IPS DF 6.9 (cell line): ENCODE measurements around the gene AMPH.
"Not testable (repeated sequence)": the region's sequence is repeated elsewhere in the genome, so short reads cannot be mapped to it uniquely, and the experiment has no call there.

ENCODE experiments used
- DNase-seq: peaks from one replicate; pipeline ENCODE4 v3.0.0-alpha.2; 2013; ENCODE audit warnings: low read depth, low spot score
- H3K27ac ChIP-seq: one replicate; pipeline ENCODE4 v1.5.1; 2013; ENCODE audit warnings: low read length, control low read depth
- H3K27me3 ChIP-seq: 2 replicates; pipeline ENCODE4 v1.6.1; 2013; ENCODE audit warnings: mild to moderate bottlenecking, low read length; ENCODE audit not compliant: control insufficient read depth, insufficient read depth
- H3K36me3 ChIP-seq: 2 replicates; pipeline ENCODE4 v1.6.1; 2013; ENCODE audit warnings: low read length; ENCODE audit not compliant: control insufficient read depth, insufficient read depth
- H3K4me1 ChIP-seq: 2 replicates; pipeline ENCODE4 v1.6.1; 2013; ENCODE audit warnings: low read length; ENCODE audit not compliant: control insufficient read depth, insufficient read depth
- H3K4me3 ChIP-seq: 2 replicates; pipeline ENCODE4 v1.5.1; 2013; ENCODE audit warnings: mild to moderate bottlenecking, low read length
- H3K9me3 ChIP-seq: 2 replicates; pipeline ENCODE4 v1.6.1; 2013; ENCODE audit warnings: low read length, inconsistent platforms; ENCODE audit not compliant: control insufficient read depth, insufficient read depth
- WGBS: extraction: QIAGEN DNeasy Blood & Tissue Kit; methylation state at CpG from one replicate; pipeline ENCODE4 v1.1.7; 2013; ENCODE audit warnings: mixed read lengths, missing lambda C conversion rate; ENCODE audit not compliant: insufficient read length, insufficient coverage; 5-methylcytosine and 5-hydroxymethylcytosine counted together

Gene AMPH

DNA sequence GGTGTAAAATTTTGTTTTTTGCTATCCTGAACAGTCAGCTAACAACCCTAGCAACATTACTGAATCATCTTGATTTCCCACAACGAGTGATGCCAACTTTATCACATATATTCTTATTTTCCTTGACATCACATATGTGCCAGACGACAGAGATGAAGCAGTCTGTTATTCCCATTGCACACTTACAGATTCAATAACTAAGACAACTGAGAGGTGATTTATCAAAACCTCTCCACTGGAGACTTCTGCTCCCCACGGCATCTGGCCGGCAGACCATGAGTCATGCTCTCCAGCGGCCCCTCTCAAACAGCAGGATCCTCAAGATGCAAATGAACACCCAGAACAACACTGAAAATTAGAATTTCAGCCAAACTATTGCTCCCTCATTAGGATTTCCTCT is 57.1 kb downstream of the AMPH start:
- Histone ChIP-seq H3K27me3 (no peaks in the 10 kb centered on the region), H3K9me3 (no peaks in the 10 kb centered on the region), H3K36me3 (no peaks in the 10 kb centered on the region), H3K4me1 (no peaks in the 10 kb centered on the region), H3K27ac (no peak overlapping the region), H3K4me3 (no peak overlapping the region)
- WGBS: no CpG with 5 or more reads among the region's 5 CpGs
- DNase-seq: no peak

DNA sequence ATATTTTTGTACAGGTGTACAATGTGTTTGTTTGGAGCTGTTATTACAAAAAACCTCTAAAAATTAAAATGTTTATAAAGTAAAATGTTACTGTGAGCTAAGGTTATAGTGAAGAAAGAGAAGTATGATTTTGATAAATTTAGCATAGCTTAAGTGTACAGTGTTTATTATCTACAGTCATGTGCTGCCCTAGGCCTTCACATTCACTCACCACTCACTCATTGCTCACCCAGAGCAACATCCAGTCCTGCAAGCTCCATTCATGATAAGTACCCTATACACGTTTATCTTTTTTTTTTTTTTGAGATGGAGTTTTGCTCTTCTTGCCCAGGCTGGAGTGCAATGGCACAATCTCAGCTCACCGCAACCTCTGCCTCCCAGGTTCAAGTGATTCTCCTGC is 59.6 kb downstream of the AMPH start:
- H3K36me3 ChIP-seq, H3K27ac ChIP-seq, DNase-seq, H3K4me3 ChIP-seq, H3K27me3 ChIP-seq, H3K4me1 ChIP-seq, H3K9me3 ChIP-seq: not testable (repeated sequence)
- no CpG with 5 or more reads among the region's 2 CpGs for WGBS

DNA sequence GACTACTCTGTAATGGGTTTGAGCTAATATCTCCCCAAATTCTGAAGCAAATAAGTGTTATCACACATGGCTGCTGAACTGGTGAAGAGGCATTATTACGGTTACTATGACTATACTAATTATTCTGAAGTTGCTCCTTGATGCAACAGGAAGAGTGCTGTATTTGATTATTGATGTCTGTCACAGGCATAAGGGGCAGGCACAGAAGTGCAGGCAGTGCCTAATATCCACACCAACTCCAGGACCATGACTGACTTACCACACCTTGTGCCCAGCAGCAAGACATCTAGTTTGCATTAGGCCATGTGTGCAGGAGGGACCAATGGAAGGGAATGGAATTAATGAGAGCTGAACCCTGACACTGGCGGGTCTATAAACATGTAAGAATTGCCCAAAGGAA is 62.7 kb downstream of the AMPH start:
- H3K4me1 ChIP-seq: no peaks in the 10 kb centered on the region
- no CpG with 5 or more reads among the region's 2 CpGs for WGBS
- H3K27ac ChIP-seq: no peak overlapping the region
- no peak for DNase-seq
- H3K9me3 ChIP-seq: no peaks in the 10 kb centered on the region
- no peak overlapping the region for H3K4me3 ChIP-seq
- H3K36me3 ChIP-seq: no peaks in the 10 kb centered on the region
- no peaks in the 10 kb centered on the region for H3K27me3 ChIP-seq

DNA sequence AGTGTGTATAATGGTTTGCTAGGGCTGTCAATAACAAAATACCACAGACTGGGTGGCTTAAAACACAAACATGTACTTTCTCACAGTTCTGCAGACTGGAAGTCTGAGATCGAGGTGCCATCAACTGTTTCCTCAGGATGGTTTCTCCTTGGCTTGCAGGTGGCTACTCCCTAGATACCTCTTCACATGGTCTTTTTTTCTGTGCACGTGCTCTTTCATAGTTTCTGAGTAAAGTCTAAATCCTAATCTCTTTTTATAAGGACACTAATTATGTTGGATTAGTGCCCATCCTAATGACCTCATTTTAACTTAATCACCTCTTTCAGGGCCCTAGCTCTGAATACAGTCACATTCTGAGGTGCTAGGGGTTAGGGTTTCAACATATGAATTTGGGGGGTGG is 65.9 kb downstream of the AMPH start:
- no CpG with 5 or more reads among the region's 2 CpGs for WGBS
- no peak overlapping the region for H3K4me3 ChIP-seq
- H3K9me3 ChIP-seq: no peaks in the 10 kb centered on the region
- no peaks in the 10 kb centered on the region for H3K4me1 ChIP-seq
- no peaks in the 10 kb centered on the region for H3K36me3 ChIP-seq
- no peak overlapping the region for H3K27ac ChIP-seq
- no peaks in the 10 kb centered on the region for H3K27me3 ChIP-seq
- DNase-seq: no peak

DNA sequence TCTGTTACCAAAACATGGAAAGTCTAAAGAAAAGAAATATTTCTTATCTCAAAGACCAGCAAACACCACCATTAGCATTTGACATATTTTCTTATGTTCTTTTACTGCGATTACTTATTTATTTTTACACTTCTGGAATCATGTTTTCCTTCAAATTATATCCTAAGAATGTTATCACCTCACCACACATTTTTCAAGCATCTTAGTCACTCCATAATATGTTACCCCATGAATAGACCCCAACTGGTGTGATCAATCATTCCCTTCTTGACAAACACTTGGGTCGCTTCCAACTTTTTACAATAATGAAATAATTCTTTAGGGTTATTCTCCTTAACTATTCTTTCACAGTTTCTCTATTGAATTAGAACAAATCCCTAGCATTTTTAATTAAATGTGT is 67.4 kb downstream of the AMPH start:
- WGBS: no CpG with 5 or more reads among the region's 2 CpGs
- no peak for DNase-seq
- no peaks in the 10 kb centered on the region for H3K27me3 ChIP-seq

DNA sequence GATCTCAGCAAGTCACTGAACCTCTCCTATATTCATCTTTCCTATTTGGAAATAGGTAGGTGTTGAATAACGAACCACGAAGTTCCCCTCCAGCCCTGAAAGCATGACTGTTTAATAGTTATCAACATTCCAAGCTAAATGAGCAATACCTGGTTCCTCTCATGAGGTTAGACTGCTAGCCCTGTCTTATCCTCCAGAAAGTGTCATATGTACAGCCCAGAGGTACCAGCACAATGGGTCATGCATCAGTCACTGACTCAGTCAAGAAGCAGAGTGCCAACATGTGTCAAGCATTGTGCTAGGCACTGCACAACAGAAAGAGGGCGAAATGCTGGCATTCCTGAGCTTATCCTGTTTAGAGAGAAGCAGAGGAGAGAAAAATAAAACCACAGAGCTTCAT is 70.0 kb downstream of the AMPH start:
- Histone ChIP-seq H3K4me3 (no peak overlapping the region), H3K9me3 (no peaks in the 10 kb centered on the region), H3K36me3 (no peaks in the 10 kb centered on the region), H3K27me3 (no peaks in the 10 kb centered on the region), H3K27ac (no peak overlapping the region), H3K4me1 (no peaks in the 10 kb centered on the region)
- no peak for DNase-seq
- no CpG with 5 or more reads among the region's 3 CpGs for WGBS

More for the DNA sequence above, 67.4 kb downstream of the AMPH start:
- Histone ChIP-seq H3K4me1 (no peaks in the 10 kb centered on the region), H3K9me3 (no peaks in the 10 kb centered on the region), H3K27ac (no peak overlapping the region), H3K4me3 (no peak overlapping the region), H3K36me3 (no peaks in the 10 kb centered on the region)

DNA sequence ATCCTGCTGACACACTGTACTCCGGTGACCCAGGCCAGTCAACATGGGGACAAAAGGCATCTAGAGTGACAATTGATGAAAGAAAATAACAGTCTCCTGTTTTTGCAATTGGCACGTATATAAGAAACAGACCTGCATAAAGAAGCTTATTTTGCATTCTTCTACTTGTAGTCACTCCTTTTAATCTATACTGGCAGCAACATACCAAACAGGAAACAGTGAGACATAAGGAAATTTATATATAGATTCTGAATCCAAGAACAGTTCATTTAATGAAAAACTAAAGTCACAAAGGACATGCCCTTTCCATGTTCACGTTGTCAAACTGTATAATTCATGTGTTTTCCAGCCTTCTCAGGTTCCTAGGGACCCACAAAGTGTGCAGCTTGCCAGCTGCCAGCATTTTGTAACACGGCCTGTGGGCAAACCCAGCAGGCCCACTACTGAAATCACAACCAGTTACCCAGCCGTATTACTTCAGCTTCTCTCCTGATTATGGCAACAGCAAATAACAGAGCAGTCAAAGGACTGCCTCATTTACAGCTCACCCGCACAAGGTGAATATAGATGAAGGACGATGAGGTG is 72.3 kb downstream of the AMPH start:
- H3K4me1 ChIP-seq: no peaks in the 10 kb centered on the region
- WGBS: no CpG with 5 or more reads among the region's 7 CpGs
- no peaks in the 10 kb centered on the region for H3K36me3 ChIP-seq
- no peak for DNase-seq
- H3K27ac ChIP-seq: no peak overlapping the region
- H3K9me3 ChIP-seq: no peaks in the 10 kb centered on the region
- H3K4me3 ChIP-seq: no peak overlapping the region
- H3K27me3 ChIP-seq: no peaks in the 10 kb centered on the region

DNA sequence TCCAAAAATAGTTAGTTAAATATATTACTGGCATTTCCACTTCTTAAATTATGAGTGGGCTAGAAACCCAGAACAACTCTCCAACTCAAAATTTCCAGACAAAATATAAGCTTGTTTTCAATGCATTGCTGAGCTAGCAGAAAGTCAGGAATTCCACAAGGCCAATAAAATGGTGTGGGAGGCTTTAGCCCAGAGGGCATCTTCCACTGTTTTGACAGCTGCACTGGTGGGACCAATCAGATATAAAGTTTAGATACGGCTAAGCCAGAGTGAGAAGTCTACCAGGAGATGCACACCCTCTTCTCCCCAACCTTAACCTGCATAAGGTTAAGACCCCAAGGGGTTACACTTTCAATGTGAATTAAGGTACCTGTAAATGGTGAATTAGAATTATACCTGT is 76.6 kb downstream of the AMPH start:
- H3K9me3 ChIP-seq: no peaks in the 10 kb centered on the region
- no peak overlapping the region for H3K4me3 ChIP-seq
- H3K27ac ChIP-seq: no peak overlapping the region
- no CpG with 5 or more reads among the region's 1 CpG for WGBS
- no peaks in the 10 kb centered on the region for H3K27me3 ChIP-seq
- no peaks in the 10 kb centered on the region for H3K4me1 ChIP-seq
- DNase-seq: no peak
- H3K36me3 ChIP-seq: no peaks in the 10 kb centered on the region

DNA sequence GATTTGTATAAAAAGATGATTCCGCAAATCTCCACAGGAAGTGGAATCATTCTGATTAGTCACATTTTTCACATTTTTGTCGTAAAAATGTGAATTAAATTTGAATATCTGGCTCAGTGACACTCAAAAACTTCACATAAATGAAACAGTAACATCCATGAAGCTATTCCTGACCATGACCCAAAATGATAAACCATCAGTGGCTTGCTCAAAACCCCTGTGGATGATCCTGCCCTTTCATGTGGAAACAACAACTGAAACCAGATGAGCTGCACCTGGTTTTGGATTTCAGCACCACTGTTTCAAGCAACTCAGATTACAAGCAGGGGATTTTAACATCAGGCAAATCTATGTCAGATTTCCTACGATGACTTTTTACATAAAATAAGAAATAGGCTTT is 80.3 kb downstream of the AMPH start:
- H3K36me3 ChIP-seq: no peaks in the 10 kb centered on the region
- H3K4me1 ChIP-seq: no peaks in the 10 kb centered on the region
- H3K27me3 ChIP-seq: no peaks in the 10 kb centered on the region
- no CpG with 5 or more reads among the region's 3 CpGs for WGBS
- no peak overlapping the region for H3K27ac ChIP-seq
- no peak overlapping the region for H3K4me3 ChIP-seq
- H3K9me3 ChIP-seq: no peaks in the 10 kb centered on the region
- no peak for DNase-seq

DNA sequence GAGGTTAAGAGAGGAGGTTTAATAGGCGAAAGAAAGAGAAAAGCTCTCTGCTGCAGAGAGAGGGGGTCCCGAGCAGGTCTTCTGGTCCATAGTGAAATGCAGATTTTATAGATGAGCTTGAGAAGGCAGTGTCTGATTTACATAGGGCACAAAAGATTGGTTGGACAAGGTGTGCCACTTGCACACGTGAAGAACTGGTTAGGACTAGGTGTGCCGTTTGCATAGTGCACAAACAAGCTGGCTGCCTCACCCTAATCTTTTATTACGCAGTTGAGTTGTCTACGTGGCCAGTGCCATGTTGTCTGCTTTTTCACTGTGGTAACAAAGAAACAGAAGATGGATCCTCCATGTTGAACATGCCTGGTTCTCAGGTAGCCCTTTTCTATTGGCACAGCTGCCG is 82.6 kb downstream of the AMPH start:
- no peaks in the 10 kb centered on the region for H3K9me3 ChIP-seq
- no peak overlapping the region for H3K4me3 ChIP-seq
- no peaks in the 10 kb centered on the region for H3K27me3 ChIP-seq
- H3K27ac ChIP-seq: no peak overlapping the region
- WGBS: no CpG with 5 or more reads among the region's 7 CpGs
- no peak for DNase-seq
- no peaks in the 10 kb centered on the region for H3K4me1 ChIP-seq
- H3K36me3 ChIP-seq: no peaks in the 10 kb centered on the region

DNA sequence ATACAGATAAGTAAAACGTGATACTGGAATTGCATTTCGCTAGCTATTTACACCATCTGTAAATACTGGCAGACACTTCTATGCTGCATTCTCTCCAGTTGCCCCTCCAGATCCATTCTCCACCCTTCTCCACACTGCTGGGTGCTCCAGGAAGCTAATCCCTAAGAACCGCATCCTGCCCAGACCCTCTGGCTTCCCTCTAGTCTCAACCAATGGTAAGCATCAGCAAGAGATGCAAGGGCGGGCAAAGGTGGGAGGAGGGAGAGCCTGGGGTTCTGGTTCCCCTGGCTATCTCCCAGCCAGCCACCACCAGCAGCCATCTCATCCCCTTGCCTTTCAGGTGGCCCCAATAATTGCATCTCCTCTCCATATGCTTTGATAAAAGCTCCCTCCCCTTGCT is 84.4 kb downstream of the AMPH start:
- Histone ChIP-seq H3K27me3 (no peaks in the 10 kb centered on the region), H3K4me1 (no peaks in the 10 kb centered on the region), H3K36me3 (no peaks in the 10 kb centered on the region), H3K9me3 (no peaks in the 10 kb centered on the region), H3K27ac (no peak overlapping the region), H3K4me3 (no peak overlapping the region)
- WGBS: no CpG with 5 or more reads among the region's 4 CpGs
- no peak for DNase-seq
